Thyroid gland (tissue), 4 donors: ENCODE measurements around the gene TPD52L3.

Source experiments
- POLR2A ChIP-seq, 2 donors: fragments of 450-650 bp; IDR thresholded peaks; one replicate each; pipeline ENCODE4 v1.6.1; 2017; ENCODE audit warnings: antibody characterized with exemption in 2 of 2, mild to moderate bottlenecking in 2 of 2, moderate library complexity in 1 of 2
- TF ChIP-seq, protein P1 (sequence below), 6 experiments: fragments of 200-600 bp in 3 of 6; fragments of 450-650 bp in 3 of 6; sonication (generic) in 3 of 6; IDR thresholded peaks; one replicate each; pipeline ENCODE4 v1.5.1; 2016 to 2019; ENCODE audit warnings: antibody characterized with exemption in 6 of 6, mild to moderate bottlenecking in 2 of 6, inconsistent platforms in 1 of 6, moderate library complexity in 1 of 6

DNA sequence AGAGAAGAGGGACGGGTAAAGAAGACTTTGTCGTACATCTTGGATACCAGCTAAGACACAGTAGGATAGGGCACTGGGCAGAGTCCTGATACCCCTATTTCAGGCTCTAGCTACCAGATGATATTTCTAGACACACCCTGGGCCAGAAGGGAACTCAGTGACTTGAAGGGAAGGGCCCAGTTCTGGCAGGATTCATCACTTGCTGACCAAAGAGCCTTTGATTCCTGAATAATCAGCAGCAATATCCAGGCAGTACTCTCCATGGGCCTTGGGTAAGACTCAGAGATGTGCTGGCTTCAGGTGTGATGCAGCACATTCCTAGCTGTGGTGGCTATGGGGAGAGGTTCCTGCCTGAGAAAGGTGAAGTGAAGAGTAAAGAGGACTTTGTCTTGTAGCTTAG is 40.7 kb downstream of the TPD52L3 start:
- TF ChIP-seq, protein P1, sequence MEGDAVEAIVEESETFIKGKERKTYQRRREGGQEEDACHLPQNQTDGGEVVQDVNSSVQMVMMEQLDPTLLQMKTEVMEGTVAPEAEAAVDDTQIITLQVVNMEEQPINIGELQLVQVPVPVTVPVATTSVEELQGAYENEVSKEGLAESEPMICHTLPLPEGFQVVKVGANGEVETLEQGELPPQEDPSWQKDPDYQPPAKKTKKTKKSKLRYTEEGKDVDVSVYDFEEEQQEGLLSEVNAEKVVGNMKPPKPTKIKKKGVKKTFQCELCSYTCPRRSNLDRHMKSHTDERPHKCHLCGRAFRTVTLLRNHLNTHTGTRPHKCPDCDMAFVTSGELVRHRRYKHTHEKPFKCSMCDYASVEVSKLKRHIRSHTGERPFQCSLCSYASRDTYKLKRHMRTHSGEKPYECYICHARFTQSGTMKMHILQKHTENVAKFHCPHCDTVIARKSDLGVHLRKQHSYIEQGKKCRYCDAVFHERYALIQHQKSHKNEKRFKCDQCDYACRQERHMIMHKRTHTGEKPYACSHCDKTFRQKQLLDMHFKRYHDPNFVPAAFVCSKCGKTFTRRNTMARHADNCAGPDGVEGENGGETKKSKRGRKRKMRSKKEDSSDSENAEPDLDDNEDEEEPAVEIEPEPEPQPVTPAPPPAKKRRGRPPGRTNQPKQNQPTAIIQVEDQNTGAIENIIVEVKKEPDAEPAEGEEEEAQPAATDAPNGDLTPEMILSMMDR (IDR thresholded peaks at IDR 0.05), result no peak
- no peak for TF ChIP-seq POLR2A (IDR thresholded peaks at IDR 0.05)
